GM23248 (cell line): Measurements from ENCODE around the gene CABCOCO1.

Experiments used
- EZH2 ChIP-seq: fragments of 200-600 bp; sonication (generic); IDR thresholded peaks from 2 replicates; pipeline ENCODE4 v1.6.1; 2018; ENCODE audit warnings: antibody characterized with exemption, mild to moderate bottlenecking; ENCODE audit not compliant: insufficient read depth, poor library complexity, severe bottlenecking
- EZH2phosphoT487 ChIP-seq: fragments of 200-600 bp; sonication (generic); IDR thresholded peaks from 2 replicates; pipeline ENCODE4 v1.6.1; 2018; ENCODE audit warnings: antibody characterized with exemption, moderate library complexity, mild to moderate bottlenecking, low read depth; ENCODE audit not compliant: insufficient read depth

DNA sequence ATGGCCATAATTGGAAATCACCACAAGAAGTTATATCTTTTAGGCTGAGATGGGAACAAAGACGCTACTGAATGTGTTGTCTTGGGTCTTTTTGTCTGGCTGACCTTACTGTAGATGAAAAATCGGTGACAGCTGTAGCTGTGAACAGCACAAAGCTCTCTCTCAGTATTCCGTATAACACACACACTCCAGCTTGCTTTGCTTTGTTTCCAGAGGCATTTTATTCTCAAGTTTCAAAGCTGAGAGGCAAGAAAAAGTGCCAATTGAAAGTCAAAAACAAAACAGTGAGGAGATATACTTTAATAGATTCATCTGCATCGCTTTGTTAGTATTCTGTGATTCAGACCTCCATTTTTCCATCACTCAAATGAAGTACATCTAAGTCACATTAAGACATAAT is 39.6 kb upstream of the CABCOCO1 start:
- TF ChIP-seq EZH2 (no peak), EZH2phosphoT487 (no peak)
